ENCODE measurements around the gene LRRC4C.

Gene LRRC4C

DNA sequence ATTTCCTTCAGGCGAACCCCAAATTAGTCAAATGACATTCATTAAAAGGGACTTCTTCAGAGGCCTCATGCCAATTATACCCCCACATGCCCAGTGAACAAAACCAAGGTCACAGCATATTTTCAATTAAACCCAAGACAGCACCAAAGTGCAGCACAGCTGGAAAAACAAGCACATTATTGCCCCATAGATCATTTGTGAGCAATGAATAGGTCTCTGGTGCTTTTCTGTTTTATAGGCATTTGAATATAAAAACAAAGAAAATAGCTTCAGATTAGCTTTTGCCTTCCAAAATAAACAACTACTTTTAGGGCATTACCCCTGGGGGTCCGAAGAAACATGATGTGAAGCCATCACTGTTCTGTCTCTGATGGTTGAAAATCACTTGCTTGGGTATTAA lies 1319.9 kb downstream of the LRRC4C start:
- DNase-seq, result no peak

DNA sequence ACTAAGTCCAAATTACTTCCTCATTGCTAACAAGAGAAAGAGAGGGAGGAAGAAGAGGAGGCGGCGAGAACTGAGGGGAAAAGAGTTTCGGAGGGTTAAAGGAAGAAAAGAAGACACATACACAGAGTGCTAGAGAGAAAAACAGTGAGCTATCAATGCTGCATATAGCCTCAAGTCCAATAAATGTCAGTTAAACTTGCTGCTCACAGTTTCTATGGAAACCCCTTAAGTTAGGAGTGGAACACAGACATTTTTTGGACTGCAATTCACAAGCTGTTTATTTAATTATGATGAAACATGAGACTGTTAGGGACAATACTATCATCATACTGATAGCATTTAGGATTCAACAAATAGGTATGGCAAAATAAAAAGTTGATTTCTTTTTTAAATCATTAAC lies 1320.4 kb downstream of the LRRC4C start:
- no peak for DNase-seq

DNA sequence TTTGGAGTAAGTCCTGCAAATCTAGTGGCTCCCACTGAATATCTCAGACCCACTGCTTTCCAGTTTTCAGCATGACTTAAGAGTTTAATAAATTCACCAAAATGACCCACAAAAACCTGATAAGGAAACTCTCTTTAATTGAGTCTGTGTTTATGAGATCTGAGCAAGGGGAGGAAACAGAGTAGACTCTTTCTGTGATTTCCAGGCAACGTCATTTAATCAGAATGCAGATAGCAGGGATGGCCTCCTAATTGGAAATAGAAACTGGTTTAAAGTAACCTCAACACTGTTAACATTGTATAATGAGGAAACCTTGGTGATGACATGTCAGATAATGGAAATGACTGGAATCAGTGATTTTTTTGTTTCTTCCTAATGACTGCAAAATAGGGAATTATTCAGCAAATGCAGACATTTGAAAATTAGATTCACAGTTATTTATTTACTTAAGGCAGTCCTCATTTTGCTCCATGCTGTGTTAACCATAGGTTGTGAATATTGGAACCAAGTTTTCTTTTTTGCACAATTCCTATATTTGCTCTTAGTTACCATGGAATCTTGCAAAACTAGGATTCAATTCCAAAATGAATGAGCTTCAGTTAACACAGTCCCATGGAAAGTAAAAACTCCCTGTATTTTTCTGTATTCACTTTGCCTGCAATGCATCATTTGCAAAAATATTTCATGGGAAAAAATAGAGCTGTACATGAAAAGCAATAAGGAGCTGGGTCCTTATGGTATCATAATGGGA lies 1324.5 kb downstream of the LRRC4C start:
- DNase-seq, result no peak

DNA sequence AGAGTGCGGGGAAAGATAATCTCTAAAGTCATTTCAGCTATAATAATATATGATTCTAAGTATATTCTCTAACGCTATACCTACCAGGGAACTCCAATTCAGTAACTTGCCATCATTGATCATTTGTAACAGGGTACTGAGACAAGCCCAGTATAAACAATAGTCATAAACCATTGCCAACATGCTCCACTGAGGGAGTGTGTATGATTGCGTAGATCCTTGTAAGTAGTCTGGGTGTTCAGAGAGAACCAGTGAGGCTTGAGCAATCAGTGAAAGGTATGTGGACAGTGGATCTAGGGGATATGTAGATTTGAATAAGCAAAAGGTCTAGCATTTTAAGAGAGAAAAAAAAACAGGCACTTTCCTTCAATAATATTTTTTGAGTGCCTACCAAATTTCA lies 1326.0 kb downstream of the LRRC4C start:
- DNase-seq, result no peak

DNA sequence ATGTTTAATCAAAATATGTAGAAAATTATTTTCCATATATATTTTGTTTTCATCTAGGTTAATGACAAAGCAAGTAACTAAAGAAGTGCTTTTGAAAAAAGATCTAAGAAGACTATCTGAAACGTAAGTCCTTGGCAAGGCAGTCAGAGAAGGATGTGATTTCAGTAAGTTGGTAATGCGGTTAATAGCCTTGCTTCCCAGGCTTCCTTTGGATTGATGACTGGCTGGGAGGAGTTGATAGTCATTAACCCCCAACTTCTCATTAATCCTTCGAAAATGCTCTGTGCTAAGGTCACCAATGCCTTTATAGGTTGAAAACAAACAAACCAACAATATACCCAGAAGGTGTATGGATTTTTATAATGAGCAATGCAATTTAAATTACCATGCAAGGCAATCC lies 1326.5 kb downstream of the LRRC4C start:
- DNase-seq, result no peak

DNA sequence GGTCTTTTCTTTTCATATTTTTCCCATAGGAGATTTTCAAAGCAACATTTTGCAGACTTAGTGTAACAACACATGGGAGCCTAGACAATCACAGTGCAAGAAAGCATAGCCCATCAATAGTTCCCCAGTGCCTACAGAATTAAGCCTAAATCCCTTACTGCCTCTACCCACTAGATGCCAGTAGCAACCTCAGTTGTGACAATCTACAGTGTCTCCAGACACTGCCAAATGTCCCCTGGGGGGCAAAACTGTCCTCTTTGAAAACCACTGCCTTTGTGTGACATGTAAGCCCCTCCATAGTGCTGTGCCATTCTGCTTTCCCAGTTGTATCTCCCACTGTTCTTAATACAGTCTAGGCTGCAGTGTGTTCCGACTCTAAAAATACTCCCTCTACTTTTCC lies 1329.0 kb downstream of the LRRC4C start:
- DNase-seq, result no peak

DNA sequence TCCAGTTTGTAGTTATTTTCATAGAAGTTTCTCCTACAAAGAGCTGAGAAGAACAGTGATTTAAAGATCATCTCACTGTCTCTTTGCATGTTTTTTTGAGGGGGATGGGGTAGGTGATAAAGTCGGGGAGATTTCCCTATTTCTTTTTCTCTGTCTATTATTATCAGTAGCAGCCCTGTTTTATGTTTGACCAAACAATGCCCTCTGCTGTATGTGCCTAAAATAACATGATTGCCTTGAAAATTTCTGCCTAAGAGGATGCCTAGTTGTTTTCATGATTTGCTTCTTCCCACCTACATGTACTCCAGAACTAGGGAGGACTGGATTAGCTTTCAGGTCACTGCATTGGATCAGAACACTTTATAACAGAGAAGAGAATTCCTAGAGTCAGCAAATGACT lies 1330.2 kb downstream of the LRRC4C start:
- DNase-seq, result peak in 1 of 2 experiments; percentile 6

DNA sequence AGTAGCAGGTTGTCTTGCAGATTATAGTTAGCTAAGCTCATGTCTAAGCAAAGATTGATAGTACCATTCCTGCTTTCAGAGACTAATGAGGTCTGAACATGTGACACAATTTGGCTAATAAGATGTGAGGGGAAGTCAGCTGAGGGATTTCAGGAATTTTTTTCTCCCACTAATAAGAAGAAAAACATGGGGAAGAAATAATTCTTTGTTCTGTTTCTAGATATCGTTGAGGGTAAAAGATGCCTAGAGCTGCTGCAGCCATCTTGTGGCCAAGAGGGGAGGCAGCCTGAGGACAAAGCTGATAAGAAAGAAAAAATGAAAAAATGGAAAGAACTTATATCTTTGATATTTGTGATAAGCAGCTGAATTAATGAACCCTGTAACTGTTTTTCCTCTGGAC lies 1334.4 kb downstream of the LRRC4C start:
- DNase-seq, result peak in 1 of 2 experiments; percentile 12

DNA sequence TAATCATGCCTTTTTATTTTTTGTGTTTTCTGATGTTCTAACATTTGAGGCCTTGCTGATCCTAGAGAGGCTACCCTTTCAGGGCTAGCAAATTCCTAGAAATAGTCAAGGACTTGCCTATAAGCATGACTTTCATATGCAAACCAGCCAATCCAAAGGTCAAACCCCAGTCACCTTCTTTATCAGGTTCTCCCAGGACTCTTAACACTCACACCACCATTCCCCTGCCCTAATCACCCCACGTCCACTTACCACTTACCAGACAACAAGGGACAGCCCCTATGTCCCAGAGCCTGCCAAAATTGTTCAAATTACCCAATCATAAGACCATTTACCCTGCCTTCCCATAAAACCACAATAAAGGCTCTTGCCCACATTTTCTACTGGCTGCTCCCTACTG lies 1339.8 kb downstream of the LRRC4C start:
- no peak for DNase-seq

DNA sequence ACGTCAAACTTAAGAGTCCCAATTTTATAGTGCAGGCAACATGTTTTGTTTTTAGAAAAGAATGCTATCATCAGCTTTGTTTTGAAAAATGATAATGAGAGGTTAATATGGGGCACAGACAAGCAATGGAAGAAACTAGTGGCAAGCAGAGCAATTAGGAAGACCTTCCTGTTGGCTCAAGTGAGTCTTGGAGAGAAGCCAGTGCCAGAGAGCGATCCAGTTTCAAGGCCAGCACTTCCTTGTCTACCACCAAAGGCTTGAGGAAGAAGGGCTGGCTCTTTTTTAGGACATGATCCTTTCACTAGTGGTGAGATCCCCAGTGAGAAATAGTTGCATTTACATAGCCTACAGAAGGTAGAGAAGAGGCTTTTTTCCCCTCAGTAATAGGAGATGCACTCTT lies 1340.7 kb downstream of the LRRC4C start:
- peak in 1 of 2 experiments; percentile 18 for DNase-seq

DNA sequence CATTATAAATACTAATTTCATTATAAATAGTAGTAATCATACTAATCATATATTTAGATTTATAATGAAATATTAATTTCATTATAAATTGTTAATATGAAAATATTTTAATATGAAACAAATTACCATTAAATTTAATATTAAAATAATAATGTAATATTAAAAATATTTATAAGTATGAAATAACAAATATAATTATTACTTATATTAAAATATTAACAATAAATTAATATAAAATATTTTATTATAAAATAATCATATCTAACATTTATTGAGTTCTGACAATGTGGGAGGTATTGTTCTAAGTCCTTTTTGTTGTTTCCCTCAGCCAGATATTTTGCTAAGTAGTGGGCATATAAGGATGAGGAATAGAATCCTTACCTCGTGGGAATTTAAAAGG lies 1341.4 kb downstream of the LRRC4C start:
- DNase-seq, result no peak

DNA sequence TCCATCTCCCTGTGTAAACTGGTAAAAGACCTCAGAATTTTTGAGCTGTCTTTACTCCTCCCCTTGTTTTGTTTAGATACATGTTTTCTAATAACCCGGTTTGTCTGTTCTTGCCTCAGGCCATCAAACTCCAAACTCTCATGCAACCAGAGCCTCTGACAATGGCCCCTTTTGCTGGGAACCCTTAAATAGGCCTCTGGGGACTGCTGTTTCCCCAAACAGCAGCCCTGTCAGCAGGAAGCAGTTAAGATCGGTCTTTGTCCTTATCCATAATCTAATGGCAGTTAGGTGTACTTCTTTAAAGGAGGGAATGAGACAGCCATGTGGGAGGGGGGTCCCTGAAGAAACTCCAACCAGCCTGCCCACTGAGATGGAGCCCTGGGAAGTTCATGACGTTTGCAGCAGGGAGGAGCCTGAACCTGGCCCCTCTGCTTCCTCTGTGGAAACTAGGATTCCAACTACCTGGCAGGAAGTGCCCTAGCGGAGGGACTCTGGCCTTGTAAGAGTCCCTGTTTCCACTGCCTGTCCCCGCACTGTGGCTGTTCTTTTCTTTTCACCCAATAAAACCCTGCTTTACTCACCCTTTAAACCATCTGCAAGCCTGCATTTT lies 1354.4 kb downstream of the LRRC4C start:
- no peak for DNase-seq

DNA sequence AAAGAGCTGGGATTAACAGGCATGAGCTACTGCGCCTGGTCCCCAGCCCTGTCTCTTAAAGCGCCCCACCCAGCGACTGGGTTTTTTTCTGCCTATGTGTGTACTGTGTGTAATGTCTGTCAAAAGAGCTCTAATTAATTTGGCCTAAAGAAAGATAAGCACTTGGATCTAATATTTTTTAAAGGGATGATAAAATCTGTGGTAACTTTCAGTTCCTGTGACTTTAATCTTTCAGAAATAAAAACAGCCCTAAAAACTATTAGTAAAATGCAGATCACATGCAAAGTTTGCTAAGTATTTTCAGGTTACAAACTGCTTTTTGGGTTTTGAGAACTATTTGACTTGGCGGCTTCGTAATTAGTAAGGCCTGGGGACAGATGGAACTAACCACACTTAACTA lies 1358.7 kb downstream of the LRRC4C start:
- DNase-seq, result no peak

DNA sequence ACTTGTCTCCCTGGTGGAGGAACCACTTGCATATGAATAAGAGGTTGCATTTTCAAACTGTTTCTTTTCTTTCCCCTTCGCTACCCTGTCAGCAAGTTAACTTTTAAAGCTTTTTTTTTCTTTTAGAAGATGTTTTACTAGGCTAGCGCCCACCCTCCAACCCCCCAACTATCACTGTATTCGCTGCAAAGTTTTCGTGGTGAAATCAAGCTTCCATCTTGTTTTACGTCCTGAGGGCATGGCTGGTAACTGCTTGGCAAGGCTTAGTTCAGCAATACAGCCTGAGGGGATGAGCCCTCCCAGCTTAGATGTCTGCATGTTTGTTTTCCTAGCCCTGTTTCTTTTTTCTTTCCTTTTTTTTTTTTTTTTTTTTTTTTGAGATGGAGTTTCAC lies 1359.3 kb downstream of the LRRC4C start:
- no peak for DNase-seq

DNA sequence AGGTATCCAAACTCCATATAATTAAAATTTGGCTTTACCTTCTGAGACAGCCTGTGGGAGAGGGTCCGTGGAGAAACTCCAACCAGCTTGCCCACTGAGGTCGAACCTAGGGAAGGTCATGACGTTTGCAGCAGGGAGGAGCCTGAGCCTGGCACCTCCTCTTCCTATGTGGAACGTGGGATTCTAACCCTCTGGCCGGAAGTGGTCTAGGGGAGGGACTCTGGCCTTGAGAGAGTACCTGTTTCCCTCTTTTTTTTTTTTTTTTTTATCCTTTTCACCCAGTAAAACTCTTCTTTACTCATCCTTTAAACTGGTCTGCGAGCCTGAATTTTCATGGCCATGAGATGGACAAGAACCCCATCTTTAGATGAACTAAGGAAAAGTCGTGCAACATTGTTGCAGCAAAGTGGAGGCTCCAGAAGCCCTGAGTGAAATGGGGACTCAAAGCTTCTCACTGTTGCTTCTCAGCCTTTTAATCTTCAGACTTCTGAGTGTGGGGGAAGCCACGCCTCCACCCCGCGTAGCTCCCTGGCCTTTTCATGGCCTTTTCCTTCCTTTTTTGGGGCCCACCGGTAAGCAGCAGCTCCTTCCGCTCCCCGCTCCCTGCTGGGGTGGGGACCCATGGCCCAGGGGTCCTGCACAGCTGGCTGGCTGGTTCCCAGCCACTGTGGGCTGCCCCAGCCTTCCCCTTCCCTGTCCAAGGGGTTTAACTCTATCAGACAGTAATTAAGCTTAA lies 1359.9 kb downstream of the LRRC4C start:
- DNase-seq, result no peak

DNA sequence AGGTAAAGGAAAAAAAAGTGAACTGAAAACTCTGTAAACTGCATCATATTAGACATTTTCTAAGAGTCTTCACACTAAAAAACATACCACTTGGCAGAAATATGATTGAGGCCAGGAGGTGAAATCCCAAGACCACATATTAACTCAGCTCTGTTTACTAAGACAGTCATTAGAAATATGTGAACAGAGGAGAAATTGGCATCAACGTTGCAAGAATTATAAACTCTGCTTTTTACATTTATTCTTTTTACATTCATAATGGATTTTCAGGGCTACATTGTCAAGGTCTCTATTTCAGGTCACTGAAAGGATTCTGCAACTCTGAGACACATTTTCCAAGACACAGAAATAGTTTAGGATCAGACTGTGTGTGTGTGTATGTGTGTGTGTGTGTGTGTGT lies 1364.0 kb downstream of the LRRC4C start:
- DNase-seq, result no peak

DNA sequence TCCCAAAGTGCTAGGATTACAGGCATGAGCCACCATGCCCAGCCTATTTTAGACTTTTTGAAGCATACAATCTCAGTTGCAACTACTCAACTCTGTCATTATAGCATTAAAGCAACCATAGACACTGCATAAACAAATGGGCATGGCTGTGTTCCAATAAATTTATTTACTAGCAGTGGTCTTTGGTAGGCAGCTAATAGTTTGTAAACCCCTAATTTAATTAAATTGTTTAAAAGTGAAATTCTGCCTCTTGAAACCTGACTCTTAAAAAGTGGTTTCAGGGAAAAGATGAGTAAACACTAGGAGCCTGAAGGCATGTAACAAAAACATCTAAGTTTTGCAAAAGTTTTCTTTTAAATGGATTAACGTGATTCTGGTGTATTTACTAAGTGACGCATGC lies 1364.5 kb downstream of the LRRC4C start:
- no peak for DNase-seq

DNA sequence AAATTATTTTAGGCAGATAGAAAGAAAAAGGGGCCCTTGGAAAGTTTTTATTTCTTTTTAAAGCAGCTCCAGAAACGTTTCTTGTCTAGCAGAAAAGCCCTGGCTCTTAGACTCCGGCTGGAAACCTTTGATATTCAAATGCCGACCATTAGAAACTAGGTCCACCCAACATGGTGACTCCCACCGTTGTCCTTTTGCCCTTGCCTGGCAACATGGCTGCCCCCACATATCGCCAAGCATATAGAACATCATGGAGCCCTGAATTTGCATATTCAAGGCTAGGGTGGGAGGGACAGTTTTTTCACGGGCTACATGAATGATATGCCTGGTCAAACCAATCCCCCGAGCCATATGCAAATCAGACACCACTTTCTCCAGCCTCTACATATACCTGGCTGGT lies 1379.0 kb downstream of the LRRC4C start:
- DNase-seq, result no peak
